ENCODE measurements around the gene ADGRB3.
A peak's percentile ranks its signal among the peaks of the same experiment; 100 is the strongest.
"Not testable (repeated sequence)": the region's sequence is repeated elsewhere in the genome, so short reads cannot be mapped to it uniquely, and the experiment has no call there.

ADGRB3 gene

GRCh38 chr6:68947721-68948120, 312.6 kb downstream of the ADGRB3 start:
- DNase-seq (ENCODE audit: low read depth): no peak

DNA sequence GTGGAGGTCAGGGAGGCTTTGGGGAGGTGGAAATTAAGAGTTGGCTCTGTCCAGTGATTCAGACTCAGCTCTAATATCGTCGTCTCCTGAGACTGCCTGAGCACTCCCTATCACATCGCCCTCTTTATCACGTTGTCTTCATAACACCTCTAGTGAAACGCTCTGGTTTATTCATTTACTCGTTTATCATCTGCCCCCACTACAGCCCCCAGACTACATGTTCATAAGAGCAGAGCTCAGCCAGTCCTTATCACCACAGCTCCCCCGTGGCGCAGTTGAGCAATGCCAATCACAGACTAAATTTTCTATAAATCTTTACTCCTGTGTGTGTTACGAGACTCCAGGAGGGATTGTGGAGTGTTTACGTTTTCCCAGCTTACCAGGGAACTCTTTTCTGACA, 316.2 kb downstream of the ADGRB3 start:
- DNase-seq (ENCODE audit: low read depth): no peak

- DNase-seq (ENCODE audit: low read depth): no peak
These were observed 323.2 kb downstream of the ADGRB3 start for GRCh38 chr6:68958327-68958726.

- peak; percentile 24 for DNase-seq (ENCODE audit: low read depth)
These were observed 332.6 kb downstream of the ADGRB3 start for GRCh38 chr6:68967549-68968300.

DNA sequence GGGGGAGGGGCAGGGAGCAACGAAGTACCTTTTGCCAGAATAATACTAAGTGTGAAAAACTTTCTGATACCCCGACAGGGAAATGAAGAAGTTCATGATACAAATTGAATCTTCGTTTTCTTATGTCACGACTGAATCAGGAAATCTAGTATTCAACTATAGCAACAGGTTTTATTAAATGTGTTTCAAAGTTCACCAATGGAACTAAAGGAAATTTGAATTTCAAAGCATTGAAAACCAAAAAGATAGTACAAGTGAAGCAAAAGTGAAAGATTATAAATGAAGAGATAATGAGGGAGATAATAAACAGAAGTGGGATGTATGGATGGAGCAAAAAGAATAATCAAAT, 333.2 kb downstream of the ADGRB3 start:
- no peak for DNase-seq (ENCODE audit: low read depth)

GRCh38 chr6:68973066-68973465, 338.0 kb downstream of the ADGRB3 start:
- no peak for DNase-seq (ENCODE audit: low read depth)

- DNase-seq (ENCODE audit: low read depth): no peak
These were observed 340.0 kb downstream of the ADGRB3 start for GRCh38 chr6:68975064-68975463.

- DNase-seq (ENCODE audit: low read depth): no peak
These were observed 340.7 kb downstream of the ADGRB3 start for GRCh38 chr6:68975816-68976215.

DNA sequence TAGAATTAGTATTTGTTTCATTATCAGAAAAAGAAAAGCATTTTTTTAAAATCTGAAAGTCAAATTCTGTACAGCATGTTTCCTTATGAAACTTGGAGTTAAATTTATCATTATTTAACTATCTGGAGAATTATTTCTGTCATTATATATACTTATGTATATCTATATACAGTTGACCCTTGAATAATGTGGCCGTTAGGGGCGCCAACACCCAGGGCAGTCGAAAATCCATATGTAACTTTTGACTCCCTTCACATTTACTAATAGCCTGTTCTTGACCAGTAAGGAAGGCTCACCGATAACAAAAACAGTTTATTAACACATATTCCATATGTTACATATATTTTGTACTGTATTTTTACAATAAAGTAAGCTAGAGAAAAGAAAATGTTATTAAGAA, 341.2 kb downstream of the ADGRB3 start:
- no peak for DNase-seq (ENCODE audit: low read depth)

- no peak for DNase-seq (ENCODE audit: low read depth)
These were observed 343.3 kb downstream of the ADGRB3 start for GRCh38 chr6:68978411-68978810.

DNA sequence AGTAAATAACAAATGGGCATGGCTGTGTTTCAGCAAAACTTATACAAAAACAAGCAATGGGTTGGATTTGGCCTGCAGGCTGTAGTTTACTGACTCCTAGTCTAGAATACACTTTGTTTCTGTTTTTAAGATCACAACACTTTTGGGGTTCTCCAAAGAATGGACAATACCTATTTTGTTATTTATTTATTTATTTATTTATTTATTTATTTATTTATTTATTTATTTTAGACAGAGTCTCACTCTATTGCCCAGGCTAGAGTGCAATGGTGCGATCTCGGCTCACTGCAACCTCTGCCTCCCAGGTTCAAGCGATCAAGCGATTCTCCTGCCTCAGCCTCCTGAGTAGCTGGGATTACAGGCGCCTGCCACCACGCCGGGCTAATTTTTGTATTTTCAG, 346.6 kb downstream of the ADGRB3 start:
- DNase-seq (ENCODE audit: low read depth): not testable (repeated sequence)

- DNase-seq (ENCODE audit: low read depth): no peak
These were observed 353.6 kb downstream of the ADGRB3 start for GRCh38 chr6:68988698-68989097.

DNA sequence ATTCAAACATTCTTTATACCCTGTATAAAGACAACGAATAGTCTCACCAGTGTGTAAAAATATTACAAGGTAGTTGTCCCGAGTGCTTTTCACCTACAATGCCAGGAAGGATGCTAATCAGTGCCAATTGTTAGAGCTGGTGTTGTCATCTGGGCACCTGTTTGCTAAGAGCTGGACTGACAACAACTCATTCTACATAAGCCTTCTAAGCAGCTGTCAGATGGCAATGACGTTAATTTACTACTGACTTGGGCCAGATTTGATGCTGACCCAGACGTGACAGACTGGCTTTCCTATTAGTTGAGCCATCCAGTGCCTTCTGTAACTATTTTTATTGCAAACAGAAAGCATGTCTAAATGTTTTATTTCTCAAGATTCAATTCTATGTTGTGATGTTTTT, 355.2 kb downstream of the ADGRB3 start:
- DNase-seq (ENCODE audit: low read depth): no peak

- DNase-seq (ENCODE audit: low read depth): no peak
These were observed 358.8 kb downstream of the ADGRB3 start for GRCh38 chr6:68993911-68994310.

GRCh38 chr6:68994521-68994920, 359.4 kb downstream of the ADGRB3 start:
- no peak for DNase-seq (ENCODE audit: low read depth)

GRCh38 chr6:69005199-69005598, 370.1 kb downstream of the ADGRB3 start:
- DNase-seq (ENCODE audit: low read depth): no peak

DNA sequence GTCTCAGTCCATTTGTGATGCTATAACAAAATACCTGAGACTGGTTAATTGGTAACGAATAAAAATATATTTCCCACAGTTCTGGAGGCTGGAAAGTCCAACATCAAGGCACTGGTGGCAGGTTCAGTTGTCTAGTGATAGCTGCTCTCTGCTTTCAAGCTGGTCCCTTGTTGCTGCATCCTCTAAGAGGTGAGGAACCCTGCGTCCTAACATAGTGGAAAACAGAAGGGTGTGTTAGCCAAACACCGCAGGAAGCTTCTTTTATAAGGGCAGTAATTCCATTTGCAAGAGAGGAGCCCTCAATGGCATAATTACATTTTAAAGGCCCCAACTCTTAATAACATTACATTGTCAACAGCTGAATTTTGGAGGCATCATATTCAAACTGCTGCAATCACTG, 372.7 kb downstream of the ADGRB3 start:
- DNase-seq (ENCODE audit: low read depth): no peak

DNA sequence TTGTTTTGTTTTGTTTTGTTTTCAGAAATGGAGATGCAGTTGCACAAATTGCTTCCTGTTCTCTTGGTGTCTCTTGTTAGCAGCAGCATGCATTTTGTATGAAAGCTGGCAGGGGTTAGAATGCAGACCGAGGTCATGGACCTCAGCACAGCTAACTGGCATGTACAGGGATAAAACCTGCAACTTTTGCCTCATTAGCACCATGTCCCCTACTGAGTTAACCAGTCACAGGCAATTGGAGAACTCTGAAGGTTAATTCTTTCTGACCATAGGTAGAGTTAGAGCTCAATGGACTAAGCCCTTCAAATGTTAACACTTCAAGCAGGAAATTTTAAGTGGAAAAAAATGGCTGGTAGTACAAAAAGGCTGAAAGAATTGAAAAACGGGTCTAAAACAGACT, 377.1 kb downstream of the ADGRB3 start:
- no peak for DNase-seq (ENCODE audit: low read depth)

- no peak for DNase-seq (ENCODE audit: low read depth)
These were observed 377.8 kb downstream of the ADGRB3 start for GRCh38 chr6:69012876-69013275.

- no peak for DNase-seq (ENCODE audit: low read depth)
These were observed 383.8 kb downstream of the ADGRB3 start for GRCh38 chr6:69018906-69019305.

DNA sequence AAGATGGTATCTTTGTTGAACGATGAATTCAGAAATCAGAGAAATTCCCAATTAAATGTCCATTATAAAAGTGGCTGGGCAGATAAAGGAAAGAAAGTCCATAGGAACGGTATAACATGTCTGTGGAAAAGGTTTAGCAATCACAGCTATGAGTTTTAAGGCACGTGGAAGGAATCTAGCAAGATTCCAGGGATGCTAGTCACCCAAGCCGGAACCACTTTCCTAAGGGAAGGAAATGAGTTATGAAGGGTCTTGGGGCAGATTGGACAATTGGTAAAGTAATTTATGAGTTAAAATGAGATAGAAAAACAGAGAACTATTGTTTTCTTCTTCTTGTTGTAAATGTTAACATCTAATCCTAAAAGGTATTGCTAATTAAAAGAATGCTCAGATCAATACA, 384.8 kb downstream of the ADGRB3 start:
- DNase-seq (ENCODE audit: low read depth): peak; percentile 63

DNA sequence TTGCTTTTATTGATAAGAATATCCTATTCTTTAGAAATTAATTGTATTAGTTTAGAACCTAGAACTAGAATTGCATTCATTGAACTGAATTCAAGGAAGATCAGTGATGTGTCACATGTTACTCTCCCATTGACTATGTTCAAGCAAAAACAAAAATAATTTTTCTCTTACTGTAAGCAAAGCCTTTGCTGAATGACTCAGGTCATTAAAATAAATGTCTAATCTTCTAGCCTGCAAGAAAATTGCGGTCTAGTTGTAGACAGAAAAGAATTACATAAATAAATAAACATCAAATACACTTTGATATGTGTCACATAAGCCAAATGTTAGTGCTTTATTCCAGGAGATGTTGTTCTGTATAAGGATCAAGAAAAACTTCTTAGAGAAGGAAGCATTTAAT, 387.9 kb downstream of the ADGRB3 start:
- peak; percentile 60 for DNase-seq (ENCODE audit: low read depth)

GRCh38 chr6:69026243-69026642, 391.2 kb downstream of the ADGRB3 start:
- DNase-seq (ENCODE audit: low read depth): peak; percentile 52

DNA sequence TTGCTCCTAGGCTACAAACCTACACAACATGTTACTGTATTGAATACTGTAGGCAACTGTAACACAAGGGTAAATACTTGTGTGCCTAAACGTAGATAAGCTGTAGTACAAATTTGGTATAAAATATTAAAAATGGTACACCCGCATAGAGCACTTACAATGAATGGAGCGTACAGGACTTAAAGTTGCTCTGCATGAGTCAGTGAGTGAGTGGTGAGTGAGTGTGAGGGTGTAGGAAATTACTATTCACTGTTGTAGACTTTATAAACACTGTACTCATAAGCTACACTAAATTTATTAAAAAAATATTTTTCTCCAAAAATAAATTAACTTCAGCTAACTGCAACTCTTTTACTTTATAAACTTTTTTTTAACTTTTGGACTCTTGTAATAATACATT, 391.6 kb downstream of the ADGRB3 start:
- no peak for DNase-seq (ENCODE audit: low read depth)

GRCh38 chr6:69027861-69028260, 392.8 kb downstream of the ADGRB3 start:
- DNase-seq (ENCODE audit: low read depth): no peak
